ENCODE results near the gene CNTRL.

Gene CNTRL

GRCh38 chr9:121182989-121183388 is 108.2 kb downstream of the CNTRL start:
- H3K9ac ChIP-seq (ENCODE audit: insufficient read length): no peak overlapping the region
- no peak overlapping the region for H3K4me3 ChIP-seq
- H3K9me3 ChIP-seq (ENCODE audit: low read depth, low read length): no peaks in the 10 kb centered on the region
- DNase-seq (ENCODE audit: low read depth, low spot score): no peak
- TF ChIP-seq FOXP2 (optimal IDR thresholded peaks at IDR 0.05; ENCODE audit: control extremely low read depth, extremely low read length, insufficient read depth) (no peak), POLR2AphosphoS5 (IDR thresholded peaks at IDR 0.05; ENCODE audit: borderline replicate concordance, low read depth, low read length) (no peak), EZH2 (IDR thresholded peaks at IDR 0.05) (no peak)
- H3K36me3 ChIP-seq (ENCODE audit: insufficient read depth, low read length): peaks cover 76% of the 10 kb centered on the region
- no peak overlapping the region for H3K27ac ChIP-seq

DNA sequence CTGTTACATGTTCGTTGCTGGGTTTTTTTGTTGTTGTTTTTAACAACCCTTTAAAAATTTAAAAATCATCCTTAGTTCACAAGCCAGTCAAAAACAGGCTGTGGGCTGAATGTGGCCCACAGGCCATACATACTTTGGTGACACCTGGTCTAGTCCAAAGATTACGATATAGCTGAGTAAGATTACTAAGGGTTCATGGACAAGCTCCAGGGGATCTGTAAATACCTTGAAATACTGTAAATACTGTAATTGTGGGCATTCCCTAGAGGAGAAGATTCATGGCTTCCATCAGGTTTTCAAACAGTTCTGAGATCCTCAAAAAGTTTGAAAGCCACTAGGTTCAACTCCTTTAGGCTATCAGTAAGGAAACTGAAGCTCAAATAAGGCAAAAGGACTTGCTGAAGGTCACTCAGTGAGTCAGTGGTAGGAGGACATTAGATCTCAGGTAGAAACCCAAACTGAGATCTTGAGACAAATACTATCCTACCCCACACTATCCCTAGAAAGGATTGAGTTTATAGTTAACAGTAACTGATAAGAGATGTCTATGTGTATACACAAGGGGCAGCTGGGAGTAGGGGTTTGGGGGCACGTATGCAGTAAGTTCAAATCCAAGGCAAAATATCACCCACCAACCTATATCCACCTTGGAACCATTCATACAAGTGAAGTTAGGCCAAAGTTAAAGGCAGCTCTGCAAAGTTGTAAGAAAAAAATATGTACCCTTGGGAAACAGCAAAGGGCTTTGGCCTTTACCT is 109.1 kb downstream of the CNTRL start:
- Histone ChIP-seq H3K9ac (ENCODE audit: insufficient read length) (no peak overlapping the region), H3K9me3 (ENCODE audit: low read depth, low read length) (no peaks in the 10 kb centered on the region), H3K36me3 (ENCODE audit: insufficient read depth, low read length) (peaks cover 68% of the 10 kb centered on the region), H3K4me3 (no peak overlapping the region), H3K27ac (no peak overlapping the region)
- TF ChIP-seq POLR2AphosphoS5 (IDR thresholded peaks at IDR 0.05; ENCODE audit: borderline replicate concordance, low read depth, low read length) (no peak), FOXP2 (optimal IDR thresholded peaks at IDR 0.05; ENCODE audit: control extremely low read depth, extremely low read length, insufficient read depth) (no peak), EZH2 (IDR thresholded peaks at IDR 0.05) (no peak)
- no peak for DNase-seq (ENCODE audit: low read depth, low spot score)

DNA sequence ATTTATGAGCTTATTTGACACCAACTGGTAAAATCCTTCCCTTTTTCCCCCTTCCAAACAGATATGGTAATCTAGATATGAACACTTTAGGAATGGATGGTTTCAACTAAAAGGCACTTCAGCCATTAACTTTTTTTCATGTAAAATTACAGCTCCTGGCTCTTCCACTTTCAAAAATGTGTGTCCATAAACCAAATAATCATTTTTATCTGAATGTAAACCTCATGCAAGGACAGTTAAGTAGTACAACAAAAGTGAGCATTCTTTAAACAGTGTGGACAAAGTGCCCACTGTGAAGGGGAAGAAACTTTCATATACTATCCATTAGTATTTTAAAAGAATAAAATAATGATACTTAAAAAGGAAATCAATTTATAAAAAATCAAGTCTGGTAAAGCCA is 109.7 kb downstream of the CNTRL start:
- no peak overlapping the region for H3K4me3 ChIP-seq
- no peak for DNase-seq (ENCODE audit: low read depth, low spot score)
- H3K36me3 ChIP-seq (ENCODE audit: insufficient read depth, low read length): peaks cover 61% of the 10 kb centered on the region
- no peak overlapping the region for H3K27ac ChIP-seq
- H3K9me3 ChIP-seq (ENCODE audit: low read depth, low read length): no peaks in the 10 kb centered on the region
- no peak overlapping the region for H3K9ac ChIP-seq (ENCODE audit: insufficient read length)
- no peak for TF ChIP-seq POLR2AphosphoS5 (IDR thresholded peaks at IDR 0.05; ENCODE audit: borderline replicate concordance, low read depth, low read length)
- TF ChIP-seq EZH2 (IDR thresholded peaks at IDR 0.05): no peak
- TF ChIP-seq FOXP2 (optimal IDR thresholded peaks at IDR 0.05; ENCODE audit: control extremely low read depth, extremely low read length, insufficient read depth): no peak

DNA sequence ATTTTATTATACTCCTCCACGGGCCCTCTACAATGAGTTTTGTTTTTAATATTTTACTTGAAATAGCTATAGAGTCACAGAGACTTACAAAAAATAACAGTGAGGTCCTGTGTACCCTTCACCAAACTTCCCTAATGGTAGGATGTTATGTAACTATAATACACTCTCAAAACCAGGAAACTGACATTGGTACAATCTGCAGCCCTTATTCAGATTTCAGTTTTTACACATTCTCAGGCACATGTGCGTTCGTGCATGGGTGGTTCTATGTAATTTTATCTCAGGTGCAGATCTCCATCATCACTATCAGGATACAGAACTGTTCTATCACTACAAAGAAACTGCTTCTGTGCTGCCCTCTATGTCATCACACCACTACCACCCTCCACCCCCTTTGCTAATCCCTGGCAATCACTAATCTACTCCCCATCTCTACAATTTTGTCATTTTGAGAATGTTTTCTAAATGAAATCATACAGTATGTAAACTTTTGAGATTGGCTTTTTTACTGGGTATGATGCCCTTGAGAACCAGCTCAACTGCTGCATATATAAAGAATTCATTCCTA is 110.5 kb downstream of the CNTRL start:
- Histone ChIP-seq H3K27ac (no peak overlapping the region), H3K9ac (ENCODE audit: insufficient read length) (no peak overlapping the region), H3K9me3 (ENCODE audit: low read depth, low read length) (no peaks in the 10 kb centered on the region), H3K36me3 (ENCODE audit: insufficient read depth, low read length) (peaks cover 53% of the 10 kb centered on the region), H3K4me3 (no peak overlapping the region)
- TF ChIP-seq POLR2AphosphoS5 (IDR thresholded peaks at IDR 0.05; ENCODE audit: borderline replicate concordance, low read depth, low read length) (no peak), EZH2 (IDR thresholded peaks at IDR 0.05) (no peak), FOXP2 (optimal IDR thresholded peaks at IDR 0.05; ENCODE audit: control extremely low read depth, extremely low read length, insufficient read depth) (no peak)
- DNase-seq (ENCODE audit: low read depth, low spot score): no peak

- Histone ChIP-seq H3K9ac (ENCODE audit: insufficient read length) (no peak overlapping the region), H3K4me3 (no peak overlapping the region), H3K27ac (no peak overlapping the region), H3K9me3 (ENCODE audit: low read depth, low read length) (no peaks in the 10 kb centered on the region), H3K36me3 (ENCODE audit: insufficient read depth, low read length) (peaks cover 48% of the 10 kb centered on the region)
- TF ChIP-seq EZH2 (IDR thresholded peaks at IDR 0.05) (no peak), POLR2AphosphoS5 (IDR thresholded peaks at IDR 0.05; ENCODE audit: borderline replicate concordance, low read depth, low read length) (no peak), FOXP2 (optimal IDR thresholded peaks at IDR 0.05; ENCODE audit: control extremely low read depth, extremely low read length, insufficient read depth) (no peak)
- no peak for DNase-seq (ENCODE audit: low read depth, low spot score)
Measured at GRCh38 chr9:121185774-121186403, 111.1 kb downstream of the CNTRL start.

GRCh38 chr9:121187636-121188305 is 113.0 kb downstream of the CNTRL start:
- Histone ChIP-seq H3K27ac (peak overlapping the region; percentile 27; the same call in 1 of the 2 replicates), H3K36me3 (ENCODE audit: insufficient read depth, low read length) (peaks cover 36% of the 10 kb centered on the region)

DNA sequence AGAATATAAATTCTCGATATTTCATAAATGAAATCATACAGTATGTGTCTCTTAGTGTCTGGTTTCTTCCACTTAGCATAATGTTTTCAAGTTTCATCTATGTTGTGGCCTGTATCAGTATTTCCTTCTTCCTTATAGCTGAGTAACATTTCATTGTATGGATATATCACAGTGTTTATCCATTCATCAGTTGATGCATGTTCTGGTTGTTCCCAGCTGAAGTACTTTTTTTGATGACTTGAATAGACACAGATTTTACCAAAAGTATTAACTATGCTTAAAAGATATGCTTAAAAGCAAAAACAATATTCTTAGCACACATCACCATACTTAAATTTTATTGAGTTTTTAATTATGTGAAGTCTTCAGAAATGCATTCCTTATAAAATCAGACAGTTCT is 114.3 kb downstream of the CNTRL start:
- H3K9me3 ChIP-seq (ENCODE audit: low read depth, low read length): no peaks in the 10 kb centered on the region
- no peak overlapping the region for H3K4me3 ChIP-seq
- H3K36me3 ChIP-seq (ENCODE audit: insufficient read depth, low read length): peaks cover 31% of the 10 kb centered on the region
- no peak overlapping the region for H3K9ac ChIP-seq (ENCODE audit: insufficient read length)
- TF ChIP-seq POLR2AphosphoS5 (IDR thresholded peaks at IDR 0.05; ENCODE audit: borderline replicate concordance, low read depth, low read length) (no peak), EZH2 (IDR thresholded peaks at IDR 0.05) (no peak), FOXP2 (optimal IDR thresholded peaks at IDR 0.05; ENCODE audit: control extremely low read depth, extremely low read length, insufficient read depth) (no peak)
- no peak for DNase-seq (ENCODE audit: low read depth, low spot score)
- 0 out of 2 replicates have a peak overlapping the region, but pooled peaks have one; percentile 35 for H3K27ac ChIP-seq

More at GRCh38 chr9:121187636-121188305, 113.0 kb downstream of the CNTRL start:
- Histone ChIP-seq H3K9ac (ENCODE audit: insufficient read length) (no peak overlapping the region), H3K4me3 (no peak overlapping the region), H3K9me3 (ENCODE audit: low read depth, low read length) (no peaks in the 10 kb centered on the region)
- DNase-seq (ENCODE audit: low read depth, low spot score): no peak
- no peak for TF ChIP-seq POLR2AphosphoS5 (IDR thresholded peaks at IDR 0.05; ENCODE audit: borderline replicate concordance, low read depth, low read length)
- TF ChIP-seq FOXP2 (optimal IDR thresholded peaks at IDR 0.05; ENCODE audit: control extremely low read depth, extremely low read length, insufficient read depth): no peak
- no peak for TF ChIP-seq EZH2 (IDR thresholded peaks at IDR 0.05)

DNA sequence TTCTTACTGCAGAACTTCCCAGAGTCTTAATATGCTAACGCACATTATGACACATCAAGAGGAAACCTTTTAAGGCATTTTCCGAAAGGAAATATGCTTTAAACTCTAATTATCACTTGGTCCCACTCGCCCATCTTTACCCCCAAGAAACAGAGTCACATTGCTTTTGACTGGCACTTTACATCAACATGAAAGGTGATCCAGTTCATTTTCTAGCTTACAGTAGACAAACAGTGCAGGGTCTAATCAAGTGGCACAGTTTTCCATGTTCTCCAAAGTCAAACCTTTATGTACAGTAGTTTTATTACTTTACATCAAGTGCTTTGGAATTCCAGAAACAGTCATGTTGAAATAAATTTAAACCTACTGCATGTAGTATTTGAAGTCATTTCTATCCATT is 114.9 kb downstream of the CNTRL start:
- Histone ChIP-seq H3K9me3 (ENCODE audit: low read depth, low read length) (no peaks in the 10 kb centered on the region), H3K9ac (ENCODE audit: insufficient read length) (no peak overlapping the region), H3K27ac (peak overlapping the region; percentile 35; the same call in 1 of the 2 replicates), H3K4me3 (no peak overlapping the region), H3K36me3 (ENCODE audit: insufficient read depth, low read length) (peaks cover 25% of the 10 kb centered on the region)
- no peak for TF ChIP-seq FOXP2 (optimal IDR thresholded peaks at IDR 0.05; ENCODE audit: control extremely low read depth, extremely low read length, insufficient read depth)
- no peak for TF ChIP-seq POLR2AphosphoS5 (IDR thresholded peaks at IDR 0.05; ENCODE audit: borderline replicate concordance, low read depth, low read length)
- TF ChIP-seq EZH2 (IDR thresholded peaks at IDR 0.05): no peak
- no peak for DNase-seq (ENCODE audit: low read depth, low spot score)
